HL-60 (cell line): ENCODE results near the gene TSPAN6.

Source experiments
- DNase-seq, 2 experiments: peaks; one replicate each; pipeline ENCODE4 v3.0.0-alpha.2; 2010 to 2020; ENCODE audit warnings: low read depth in 1 of 2, low spot score in 1 of 2
- H3K27ac ChIP-seq: fragments of 250-450 bp; sonication (Bioruptor Pico); replicated peaks from 2 replicates; pipeline ENCODE4 v1.5.1; 2020; ENCODE audit warnings: mild to moderate bottlenecking, moderate library complexity
- H3K27me3 ChIP-seq: fragments of 250-450 bp; sonication (Bioruptor Pico); 2 replicates; pipeline ENCODE4 v1.5.1; 2021; ENCODE audit warnings: mild to moderate bottlenecking, moderate library complexity; ENCODE audit not compliant: insufficient read depth, poor library complexity, severe bottlenecking
- H3K4me3 ChIP-seq: replicated peaks from 2 replicates; pipeline ENCODE4 v1.5.1; 2011; ENCODE audit warnings: mild to moderate bottlenecking, control low read depth, low read length; ENCODE audit not compliant: insufficient read depth
- GABPA ChIP-seq: IDR thresholded peaks from 2 replicates; pipeline ENCODE4 v1.6.1; 2012; ENCODE audit warnings: low read depth
- POLR2AphosphoS5 ChIP-seq: IDR thresholded peaks from 2 replicates; pipeline ENCODE4 v1.6.1; 2012; ENCODE audit warnings: low read depth
- SPI1 ChIP-seq: IDR thresholded peaks from 2 replicates; pipeline ENCODE4 v1.6.1; 2012; ENCODE audit warnings: low read depth, mild to moderate bottlenecking, borderline replicate concordance
- TF ChIP-seq, protein P1 (sequence below): IDR thresholded peaks from one replicate; pipeline ENCODE4 v1.5.1; 2011; ENCODE audit warnings: low read length, control low read depth, inconsistent platforms; ENCODE audit not compliant: insufficient read depth
- TF ChIP-seq, protein P2 (sequence below): IDR thresholded peaks from 2 replicates; pipeline ENCODE4 v1.6.1; 2012; ENCODE audit warnings: low read depth; ENCODE audit not compliant: insufficient replicate concordance

The TSPAN6 gene

DNA sequence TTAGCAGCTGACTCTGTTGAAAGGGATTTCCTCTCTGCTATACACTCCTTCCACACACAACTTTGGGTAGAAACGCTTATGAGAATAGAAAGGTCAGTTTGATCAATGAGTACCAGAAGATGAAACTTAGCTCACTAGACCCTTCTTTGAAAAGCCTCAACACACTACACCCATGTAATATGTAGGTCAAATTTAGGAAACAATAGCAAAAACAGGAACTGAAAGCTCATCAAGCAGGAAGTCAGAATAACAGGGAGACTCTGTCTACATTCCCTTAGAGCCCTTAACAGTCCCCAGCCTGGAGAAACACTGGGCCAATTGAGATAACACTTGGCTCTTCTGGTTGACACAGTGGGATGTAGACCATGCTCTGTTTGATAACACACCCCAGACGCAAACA, 38.1 kb upstream of the TSPAN6 start:
- no peak for DNase-seq
- TF ChIP-seq GABPA (no peak), SPI1 (peak; percentile 59; the same call in 1 of the 2 replicates)
- no peaks in the 10 kb centered on the region for H3K27me3 ChIP-seq
- no peak overlapping the region for H3K27ac ChIP-seq
- no peak overlapping the region for H3K4me3 ChIP-seq

DNA sequence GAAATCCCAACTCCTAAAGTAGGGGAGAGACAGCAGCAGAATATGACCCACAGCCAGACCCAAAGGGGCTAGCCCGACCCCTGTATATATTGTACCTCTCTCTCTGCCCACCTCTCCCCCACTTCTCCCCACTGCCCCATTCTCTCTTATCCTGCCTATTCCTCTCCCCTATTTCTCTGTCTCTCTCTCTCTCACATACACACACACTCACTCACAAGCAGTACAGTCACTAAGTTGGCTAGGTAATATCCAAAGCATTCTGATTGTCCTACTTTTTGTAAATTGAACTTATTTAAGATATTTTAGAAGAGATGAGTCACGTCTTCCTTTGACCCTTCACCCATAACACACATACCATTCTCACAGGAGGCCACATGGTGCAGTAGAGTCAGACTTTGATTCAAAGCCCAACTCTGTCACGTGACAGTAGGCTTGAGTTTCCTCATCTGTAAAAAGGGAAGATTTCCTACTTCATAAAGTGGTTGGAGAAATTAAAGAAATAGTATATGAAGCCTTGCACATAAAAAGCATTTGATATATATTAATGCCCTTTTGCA, 36.9 kb upstream of the TSPAN6 start:
- TF ChIP-seq POLR2AphosphoS5, result no peak
- TF ChIP-seq, protein P1, sequence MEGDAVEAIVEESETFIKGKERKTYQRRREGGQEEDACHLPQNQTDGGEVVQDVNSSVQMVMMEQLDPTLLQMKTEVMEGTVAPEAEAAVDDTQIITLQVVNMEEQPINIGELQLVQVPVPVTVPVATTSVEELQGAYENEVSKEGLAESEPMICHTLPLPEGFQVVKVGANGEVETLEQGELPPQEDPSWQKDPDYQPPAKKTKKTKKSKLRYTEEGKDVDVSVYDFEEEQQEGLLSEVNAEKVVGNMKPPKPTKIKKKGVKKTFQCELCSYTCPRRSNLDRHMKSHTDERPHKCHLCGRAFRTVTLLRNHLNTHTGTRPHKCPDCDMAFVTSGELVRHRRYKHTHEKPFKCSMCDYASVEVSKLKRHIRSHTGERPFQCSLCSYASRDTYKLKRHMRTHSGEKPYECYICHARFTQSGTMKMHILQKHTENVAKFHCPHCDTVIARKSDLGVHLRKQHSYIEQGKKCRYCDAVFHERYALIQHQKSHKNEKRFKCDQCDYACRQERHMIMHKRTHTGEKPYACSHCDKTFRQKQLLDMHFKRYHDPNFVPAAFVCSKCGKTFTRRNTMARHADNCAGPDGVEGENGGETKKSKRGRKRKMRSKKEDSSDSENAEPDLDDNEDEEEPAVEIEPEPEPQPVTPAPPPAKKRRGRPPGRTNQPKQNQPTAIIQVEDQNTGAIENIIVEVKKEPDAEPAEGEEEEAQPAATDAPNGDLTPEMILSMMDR, result no peak
- no peak for TF ChIP-seq GABPA
- TF ChIP-seq, protein P2, sequence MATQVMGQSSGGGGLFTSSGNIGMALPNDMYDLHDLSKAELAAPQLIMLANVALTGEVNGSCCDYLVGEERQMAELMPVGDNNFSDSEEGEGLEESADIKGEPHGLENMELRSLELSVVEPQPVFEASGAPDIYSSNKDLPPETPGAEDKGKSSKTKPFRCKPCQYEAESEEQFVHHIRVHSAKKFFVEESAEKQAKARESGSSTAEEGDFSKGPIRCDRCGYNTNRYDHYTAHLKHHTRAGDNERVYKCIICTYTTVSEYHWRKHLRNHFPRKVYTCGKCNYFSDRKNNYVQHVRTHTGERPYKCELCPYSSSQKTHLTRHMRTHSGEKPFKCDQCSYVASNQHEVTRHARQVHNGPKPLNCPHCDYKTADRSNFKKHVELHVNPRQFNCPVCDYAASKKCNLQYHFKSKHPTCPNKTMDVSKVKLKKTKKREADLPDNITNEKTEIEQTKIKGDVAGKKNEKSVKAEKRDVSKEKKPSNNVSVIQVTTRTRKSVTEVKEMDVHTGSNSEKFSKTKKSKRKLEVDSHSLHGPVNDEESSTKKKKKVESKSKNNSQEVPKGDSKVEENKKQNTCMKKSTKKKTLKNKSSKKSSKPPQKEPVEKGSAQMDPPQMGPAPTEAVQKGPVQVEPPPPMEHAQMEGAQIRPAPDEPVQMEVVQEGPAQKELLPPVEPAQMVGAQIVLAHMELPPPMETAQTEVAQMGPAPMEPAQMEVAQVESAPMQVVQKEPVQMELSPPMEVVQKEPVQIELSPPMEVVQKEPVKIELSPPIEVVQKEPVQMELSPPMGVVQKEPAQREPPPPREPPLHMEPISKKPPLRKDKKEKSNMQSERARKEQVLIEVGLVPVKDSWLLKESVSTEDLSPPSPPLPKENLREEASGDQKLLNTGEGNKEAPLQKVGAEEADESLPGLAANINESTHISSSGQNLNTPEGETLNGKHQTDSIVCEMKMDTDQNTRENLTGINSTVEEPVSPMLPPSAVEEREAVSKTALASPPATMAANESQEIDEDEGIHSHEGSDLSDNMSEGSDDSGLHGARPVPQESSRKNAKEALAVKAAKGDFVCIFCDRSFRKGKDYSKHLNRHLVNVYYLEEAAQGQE, result no peak
- TF ChIP-seq SPI1, result no peak
- Histone ChIP-seq H3K4me3 (no peak overlapping the region), H3K27ac (no peak overlapping the region), H3K27me3 (no peaks in the 10 kb centered on the region)
- DNase-seq, result no peak

DNA sequence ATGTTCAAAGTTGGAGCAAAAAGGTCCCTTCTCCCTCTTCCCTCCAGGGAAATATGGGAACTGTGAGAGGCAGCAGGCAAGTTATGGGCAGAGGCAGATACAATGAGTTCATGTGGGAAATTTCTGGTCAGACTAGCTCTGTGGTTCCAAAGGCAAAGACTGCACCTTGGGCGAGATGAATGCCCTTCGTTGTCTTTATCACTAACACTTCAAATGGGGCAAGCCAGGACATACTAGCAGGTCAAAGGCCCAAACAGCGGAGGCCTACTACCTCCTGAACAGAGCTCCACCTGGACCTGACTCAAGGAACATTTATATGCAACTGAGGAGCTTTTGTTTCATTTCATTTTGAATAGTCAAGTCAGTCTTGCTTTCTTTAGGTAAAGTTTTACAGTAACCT, 36.4 kb upstream of the TSPAN6 start:
- no peak for DNase-seq
- Histone ChIP-seq H3K27me3 (no peaks in the 10 kb centered on the region), H3K27ac (no peak overlapping the region), H3K4me3 (no peak overlapping the region)
- TF ChIP-seq POLR2AphosphoS5 (no peak), GABPA (no peak), SPI1 (no peak)
- TF ChIP-seq, protein P1, result no peak
- TF ChIP-seq, protein P2, result no peak

DNA sequence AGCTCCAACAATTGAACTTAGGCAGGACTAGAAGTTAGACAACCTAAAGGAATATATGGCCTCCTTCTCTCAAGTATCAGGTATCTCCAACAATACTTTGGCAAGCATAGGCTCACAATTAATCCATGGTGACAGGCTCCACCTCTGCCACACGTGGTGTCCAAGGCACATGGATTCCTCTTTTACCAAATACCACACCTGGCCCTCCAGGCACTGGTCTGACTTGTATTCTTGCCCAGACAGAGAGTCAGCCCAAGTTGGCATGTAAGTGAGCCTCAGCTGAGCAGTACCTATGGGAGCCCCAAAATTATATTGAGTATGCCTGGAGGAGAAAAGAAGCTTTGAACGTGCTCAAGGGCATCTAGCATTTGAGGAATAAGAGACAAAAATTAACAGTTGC, 27.0 kb upstream of the TSPAN6 start:
- no peak overlapping the region for H3K27ac ChIP-seq
- TF ChIP-seq POLR2AphosphoS5 (no peak), SPI1 (no peak), GABPA (no peak)
- TF ChIP-seq, protein P2, result no peak
- TF ChIP-seq, protein P1, result no peak
- no peaks in the 10 kb centered on the region for H3K27me3 ChIP-seq
- DNase-seq, result no peak
- H3K4me3 ChIP-seq, result no peak overlapping the region
